GM21447 (cell line): ENCODE results near the gene MRPS10.
"Not testable (repeated sequence)": the region's sequence is repeated elsewhere in the genome, so short reads cannot be mapped to it uniquely, and the experiment has no call there.

Source experiments
- ATAC-seq: cut with Tn5 transposase; IDR thresholded peaks from one replicate; pipeline ENCODE4 v1.9.1; 2021; ENCODE audit not compliant: unreplicated experiment

Gene MRPS10

DNA sequence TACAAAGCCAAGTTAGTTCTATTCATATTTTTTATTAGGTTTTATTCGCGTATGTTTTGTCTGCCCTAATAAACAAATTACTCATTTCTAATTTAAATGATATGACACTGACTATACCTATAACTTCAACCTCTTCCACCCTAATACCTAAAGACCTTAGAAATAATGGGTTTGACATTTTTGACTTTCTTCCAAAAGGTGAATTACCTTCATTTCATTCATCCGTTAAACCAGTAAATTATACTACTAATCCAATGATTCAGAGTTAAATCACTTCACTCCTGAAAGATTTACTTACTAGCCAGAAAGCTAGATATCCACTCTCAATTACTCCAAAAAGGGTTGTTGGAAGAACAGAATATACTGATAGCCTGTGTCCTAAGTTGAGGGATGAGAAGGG, 5.2 kb downstream of the MRPS10 start:
- no peak for ATAC-seq

DNA sequence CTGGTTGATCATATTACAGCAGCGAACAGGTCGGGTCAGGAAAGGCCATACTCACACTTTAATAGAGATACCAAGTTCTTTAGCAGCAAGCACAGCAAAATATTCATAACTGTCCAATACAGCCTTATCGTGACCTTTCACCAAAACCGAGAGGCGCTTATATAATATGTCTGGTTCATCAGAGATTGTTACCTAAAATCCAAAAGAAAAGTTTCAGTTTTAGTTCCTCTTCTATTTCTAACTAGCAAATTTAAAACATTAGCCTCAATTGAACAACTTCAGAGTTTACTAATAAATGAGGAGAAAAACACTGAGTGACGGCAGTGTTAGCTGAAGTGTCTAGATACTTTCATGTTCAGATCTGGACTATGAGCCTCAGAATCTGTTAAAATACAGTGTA, 5.9 kb downstream of the MRPS10 start:
- no peak for ATAC-seq

DNA sequence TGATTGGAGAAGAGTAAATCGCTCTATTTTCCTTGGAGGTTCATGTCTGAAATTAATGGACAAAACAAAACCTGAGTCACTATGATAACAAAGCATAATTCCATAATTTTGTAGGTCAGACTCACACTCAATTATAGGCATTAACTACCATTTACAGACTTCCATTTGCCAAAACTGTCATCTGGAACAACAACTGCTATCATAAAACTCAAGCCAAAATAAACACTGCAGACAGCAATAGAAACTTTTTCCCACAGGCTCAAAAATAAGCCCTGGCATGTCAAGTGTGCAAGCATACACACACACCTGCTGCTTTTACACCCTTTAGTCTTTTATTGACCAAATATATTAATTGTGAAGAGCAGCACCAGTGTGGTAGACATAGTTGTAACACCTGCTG, 7.1 kb downstream of the MRPS10 start:
- no peak for ATAC-seq

DNA sequence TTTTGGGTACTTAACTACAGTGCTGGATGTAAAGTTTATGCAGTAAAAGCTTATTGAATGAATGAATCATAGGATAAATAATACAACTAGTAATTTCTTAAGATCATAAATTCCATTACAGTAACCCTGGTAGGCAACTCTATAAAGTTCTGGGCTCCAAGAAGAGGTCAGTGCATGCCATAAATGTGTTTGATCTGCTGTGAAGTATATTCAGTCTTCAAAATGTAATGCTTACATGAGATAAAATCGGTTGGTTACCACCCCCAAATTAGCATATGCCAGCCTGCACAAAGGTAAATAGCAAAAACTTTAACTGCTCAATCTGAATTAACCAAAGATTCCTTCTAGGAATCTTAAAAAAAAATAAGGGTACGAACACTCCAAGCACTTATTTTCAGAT, 10.1 kb downstream of the MRPS10 start:
- not testable (repeated sequence) for ATAC-seq

DNA sequence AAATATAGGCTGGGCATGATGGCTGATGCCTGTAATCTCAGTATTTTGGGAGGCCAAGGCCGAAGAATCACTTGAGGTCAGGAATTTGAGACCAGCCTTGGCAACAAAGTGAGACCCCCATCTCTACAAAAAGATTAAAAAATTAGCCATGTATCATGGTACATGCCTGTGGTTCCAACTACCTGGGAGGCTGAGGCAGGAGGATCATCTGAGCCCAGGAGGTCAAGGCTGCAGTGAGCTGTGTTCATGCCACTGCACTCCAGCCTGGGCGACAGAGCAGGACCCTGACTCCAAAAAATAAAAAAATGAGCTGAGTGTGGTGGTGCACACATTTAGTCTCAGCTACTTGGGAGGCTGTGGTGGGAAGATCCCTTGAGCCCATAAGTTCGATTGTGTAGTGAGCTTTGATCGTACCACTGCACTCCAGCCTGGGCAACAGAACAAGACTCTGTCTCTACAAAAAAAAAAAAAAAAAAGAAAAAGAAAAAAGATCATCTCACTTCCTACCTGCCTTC, 12.8 kb downstream of the MRPS10 start:
- ATAC-seq: no peak

DNA sequence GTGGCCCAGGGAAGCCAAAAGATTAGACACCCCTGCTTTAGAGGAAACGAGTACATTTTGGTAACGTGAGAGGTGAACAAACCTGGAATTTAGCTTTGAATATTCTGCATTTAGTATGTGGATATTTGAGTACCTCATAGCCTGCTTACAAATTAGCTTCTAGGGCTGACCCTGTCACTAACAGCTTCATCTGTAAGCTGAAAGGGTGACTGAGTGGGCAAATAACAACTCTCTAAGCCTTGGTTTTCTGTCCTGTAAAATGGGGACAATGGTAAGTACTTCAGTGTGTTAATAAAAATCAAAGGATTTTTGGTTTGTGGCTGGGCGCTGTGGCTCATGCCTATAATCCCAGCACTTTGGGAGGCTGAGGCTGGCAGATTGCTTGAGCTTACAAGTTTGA, 14.5 kb downstream of the MRPS10 start:
- no peak for ATAC-seq

DNA sequence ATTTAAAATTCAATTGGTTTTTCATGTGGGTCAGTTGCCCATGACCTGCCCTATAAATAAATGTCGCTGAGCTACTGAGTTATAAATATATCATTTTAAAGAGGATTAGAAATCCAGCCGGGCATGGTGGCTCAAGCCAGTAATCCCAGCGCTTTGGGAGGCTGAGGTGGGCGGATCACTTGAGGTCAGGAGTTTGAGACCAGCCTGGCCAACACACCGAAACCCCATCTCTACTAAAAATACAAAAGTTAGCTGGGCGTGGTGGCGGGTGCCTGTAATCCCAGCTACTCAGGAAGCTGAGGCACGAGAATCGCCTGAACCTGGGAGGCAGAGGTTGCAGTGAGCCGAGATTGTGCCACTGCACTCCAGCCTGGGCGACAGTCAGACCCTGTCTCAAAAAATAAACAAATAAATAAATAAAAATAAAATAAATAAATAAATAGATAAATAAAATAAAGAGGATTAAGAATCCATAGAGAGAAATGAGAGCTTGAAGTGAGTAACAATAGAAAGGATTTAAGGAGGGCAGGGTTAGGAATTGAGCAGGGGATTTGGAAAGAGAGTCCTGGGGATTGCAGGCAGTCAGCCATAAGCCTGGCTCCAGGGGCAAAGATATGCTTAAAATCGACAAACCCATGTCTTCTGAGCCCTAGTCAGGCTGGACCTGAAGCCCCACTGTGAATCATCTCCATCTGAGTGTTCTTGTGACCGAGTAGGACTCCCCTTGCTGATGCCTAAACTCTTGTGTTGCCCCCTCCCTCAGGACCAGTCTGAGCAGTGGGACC, 15.3 kb downstream of the MRPS10 start:
- not testable (repeated sequence) for ATAC-seq

DNA sequence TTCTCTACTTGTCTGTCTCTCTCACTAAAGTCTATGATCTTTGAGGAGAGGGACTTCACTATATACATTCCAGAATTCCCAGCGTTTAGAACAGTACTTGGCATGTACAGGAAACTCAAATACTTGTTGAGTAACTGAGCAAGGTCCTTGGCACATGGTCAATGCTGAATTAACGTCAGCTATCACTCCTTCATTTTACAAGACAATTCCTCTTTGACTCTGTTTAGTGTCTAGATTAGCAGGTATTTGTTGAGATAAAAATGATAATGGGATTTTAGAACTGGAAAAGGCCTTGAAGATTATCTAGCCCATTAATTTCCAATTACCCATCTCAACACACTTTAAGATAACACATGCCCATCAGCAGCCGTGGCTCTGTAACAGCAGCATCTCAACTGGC, 16.3 kb downstream of the MRPS10 start:
- ATAC-seq: no peak

DNA sequence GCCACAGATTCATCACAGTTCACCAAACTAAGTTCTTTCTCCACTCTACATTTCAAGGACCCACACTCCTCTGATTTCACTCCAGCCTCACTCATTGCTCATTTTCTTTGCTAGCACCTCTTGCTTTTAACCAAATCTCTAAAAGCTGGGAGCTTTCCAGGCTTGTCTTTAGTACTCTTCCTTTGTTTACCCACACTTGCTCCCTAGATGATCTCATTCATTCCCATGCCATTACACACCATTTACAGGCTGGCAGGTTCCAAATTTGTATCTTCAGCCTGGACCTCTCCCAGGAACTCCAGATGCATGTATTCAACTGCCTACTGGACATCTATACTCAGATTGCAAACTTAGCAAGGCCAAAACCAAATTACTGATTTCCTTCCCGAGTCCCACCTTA, 17.6 kb downstream of the MRPS10 start:
- no peak for ATAC-seq

DNA sequence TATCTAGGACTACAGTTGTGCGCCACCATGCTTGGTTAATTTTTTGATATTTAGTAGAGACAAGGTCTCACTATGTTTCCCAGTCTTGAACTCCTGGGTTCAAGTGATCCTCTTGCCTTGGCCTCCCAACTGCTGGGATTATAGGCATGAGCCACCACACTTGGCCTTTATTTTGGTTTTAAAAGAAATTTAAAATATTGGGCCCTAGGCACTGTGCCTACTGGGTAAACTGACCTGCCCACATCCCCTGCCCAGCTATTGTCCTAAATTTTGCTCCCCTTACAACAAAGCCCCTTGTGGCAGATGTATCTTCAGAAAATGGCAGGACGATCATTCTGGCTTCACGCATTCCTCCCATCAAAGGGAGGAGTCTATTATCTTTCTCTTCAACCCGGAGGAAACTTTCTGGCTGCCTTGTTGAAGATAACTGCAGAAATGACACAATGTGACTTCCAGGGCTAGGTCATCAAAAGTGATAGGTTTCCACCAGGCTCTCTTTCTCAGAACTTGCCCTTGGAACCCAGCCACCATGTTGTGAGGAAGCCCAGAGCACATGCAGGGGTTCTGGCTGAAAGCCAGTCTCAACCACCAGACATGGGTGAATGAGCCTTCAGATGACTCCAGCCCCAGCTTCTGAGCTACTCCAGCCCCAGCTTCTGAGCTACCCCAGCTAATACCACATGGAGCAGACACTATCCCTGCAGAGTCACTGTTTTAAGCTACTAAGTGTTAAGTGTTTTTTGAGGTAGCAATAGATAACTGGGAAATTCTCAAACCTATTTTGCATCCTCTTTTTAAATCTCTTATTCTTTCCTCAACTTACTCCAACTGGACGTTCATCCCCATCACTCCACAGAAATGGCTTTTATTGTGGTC, 18.3 kb downstream of the MRPS10 start:
- ATAC-seq: no peak

DNA sequence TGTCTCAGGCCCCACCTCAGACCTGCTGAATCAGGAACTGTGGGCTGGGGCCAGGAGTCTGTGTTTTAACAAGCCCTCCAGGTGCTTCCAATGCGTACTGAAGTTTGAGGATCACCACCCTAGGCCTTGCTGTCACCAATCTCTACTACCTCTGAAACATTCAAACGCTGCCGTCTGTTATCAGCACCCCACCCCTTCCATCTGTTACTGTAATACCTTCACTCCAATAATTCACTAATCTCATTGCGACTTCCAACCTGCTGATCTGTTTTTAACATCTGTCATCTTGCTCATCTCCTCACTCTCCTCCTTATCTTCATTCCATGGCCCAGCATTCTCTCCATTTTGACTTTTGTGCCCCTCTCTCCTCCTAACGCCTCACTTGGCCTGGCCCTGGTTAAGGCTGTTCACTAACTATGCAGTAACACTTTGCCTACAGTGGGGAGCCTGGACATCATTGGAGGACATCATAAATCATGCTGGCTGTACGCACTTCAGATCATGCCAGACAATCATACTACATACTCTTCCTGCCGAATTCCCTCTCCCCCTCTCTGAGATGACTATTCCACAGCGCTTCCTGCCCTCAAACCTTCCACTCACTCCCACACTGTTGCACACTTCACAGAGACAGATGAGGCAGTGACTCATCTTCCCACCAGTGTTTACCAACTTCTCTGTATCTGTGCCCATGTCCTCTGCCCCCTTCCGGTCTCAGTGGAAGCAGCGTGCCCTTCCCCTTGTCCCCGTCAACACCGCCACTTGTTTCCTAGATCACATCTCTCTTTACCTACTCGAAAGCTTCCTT, 19.9 kb downstream of the MRPS10 start:
- no peak for ATAC-seq

DNA sequence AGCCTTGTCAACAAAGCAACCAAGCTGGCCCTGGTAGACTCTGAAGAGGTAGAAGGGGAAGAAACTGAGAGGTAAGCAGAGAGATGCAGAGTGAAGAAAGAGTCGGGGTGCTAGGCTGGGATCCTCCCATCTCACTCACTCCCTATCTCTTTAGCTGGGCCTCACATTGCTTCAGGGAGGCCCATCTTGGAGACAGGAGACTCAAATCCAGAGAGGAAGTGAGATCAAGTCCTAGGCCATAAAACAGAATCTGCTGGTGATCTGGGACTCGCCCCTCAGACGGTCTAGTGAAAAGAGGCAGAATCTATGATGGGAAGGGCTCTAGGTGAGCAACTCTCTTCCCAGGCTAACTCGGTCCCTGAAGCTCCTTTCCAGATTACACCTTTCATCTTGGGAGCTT, 22.2 kb downstream of the MRPS10 start:
- no peak for ATAC-seq

DNA sequence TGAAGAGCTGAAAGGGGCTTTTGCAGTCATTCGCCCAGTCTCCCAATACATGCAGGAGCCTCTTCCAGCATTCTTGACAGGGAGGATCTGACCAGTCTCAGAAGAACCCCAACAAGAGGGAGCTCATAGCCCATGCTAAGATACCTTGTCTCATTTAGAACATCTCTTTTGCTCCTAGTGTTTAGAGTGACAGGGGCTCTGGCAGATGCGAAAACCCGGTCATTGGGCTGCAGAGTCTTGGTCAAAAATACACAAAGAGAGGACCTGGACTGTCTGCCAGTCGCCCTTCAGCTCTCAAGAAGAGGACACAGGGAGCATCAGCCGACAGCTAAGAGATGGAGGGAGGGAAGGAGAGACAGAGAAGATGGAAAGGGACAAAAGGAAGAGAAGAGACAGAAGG, 23.6 kb downstream of the MRPS10 start:
- ATAC-seq: no peak

DNA sequence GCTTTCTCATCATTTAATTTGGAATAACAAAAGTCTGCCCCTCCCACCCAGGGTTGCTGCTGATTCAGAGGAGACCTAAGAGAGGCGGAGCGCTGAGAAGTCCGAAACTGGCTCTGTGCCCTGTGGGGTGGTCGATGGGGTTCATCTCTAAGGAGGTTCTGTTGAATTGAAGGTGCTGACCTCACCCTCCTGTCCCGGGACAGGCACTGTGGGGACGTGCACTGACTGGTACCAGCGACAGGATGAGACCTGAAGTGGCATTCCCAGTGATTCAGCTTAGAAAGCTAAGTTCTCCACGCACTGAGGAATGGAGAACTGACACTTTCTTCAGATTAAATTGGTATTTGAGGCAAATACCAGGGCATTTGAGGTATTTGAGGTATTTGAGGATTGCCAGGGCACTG, 24.2 kb downstream of the MRPS10 start:
- no peak for ATAC-seq

DNA sequence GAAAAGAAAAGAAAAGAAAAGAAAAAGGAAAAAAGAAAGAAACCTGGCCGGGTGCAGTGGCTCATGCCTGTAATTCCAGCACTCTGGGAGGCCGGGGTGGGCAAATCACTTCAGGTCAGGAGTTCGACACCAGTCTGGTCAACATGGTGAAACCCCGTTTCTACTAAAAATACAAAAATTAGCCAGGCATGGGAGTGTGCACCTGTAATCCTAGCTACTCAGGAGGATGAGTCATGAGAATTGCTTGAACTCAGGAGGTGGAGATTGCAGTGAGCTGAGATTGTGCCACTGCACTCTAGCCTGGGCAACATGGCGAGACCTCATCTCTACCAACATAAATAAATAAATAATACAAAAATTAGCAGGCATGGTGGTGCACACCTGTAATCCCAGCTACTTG, 25.3 kb downstream of the MRPS10 start:
- not testable (repeated sequence) for ATAC-seq

DNA sequence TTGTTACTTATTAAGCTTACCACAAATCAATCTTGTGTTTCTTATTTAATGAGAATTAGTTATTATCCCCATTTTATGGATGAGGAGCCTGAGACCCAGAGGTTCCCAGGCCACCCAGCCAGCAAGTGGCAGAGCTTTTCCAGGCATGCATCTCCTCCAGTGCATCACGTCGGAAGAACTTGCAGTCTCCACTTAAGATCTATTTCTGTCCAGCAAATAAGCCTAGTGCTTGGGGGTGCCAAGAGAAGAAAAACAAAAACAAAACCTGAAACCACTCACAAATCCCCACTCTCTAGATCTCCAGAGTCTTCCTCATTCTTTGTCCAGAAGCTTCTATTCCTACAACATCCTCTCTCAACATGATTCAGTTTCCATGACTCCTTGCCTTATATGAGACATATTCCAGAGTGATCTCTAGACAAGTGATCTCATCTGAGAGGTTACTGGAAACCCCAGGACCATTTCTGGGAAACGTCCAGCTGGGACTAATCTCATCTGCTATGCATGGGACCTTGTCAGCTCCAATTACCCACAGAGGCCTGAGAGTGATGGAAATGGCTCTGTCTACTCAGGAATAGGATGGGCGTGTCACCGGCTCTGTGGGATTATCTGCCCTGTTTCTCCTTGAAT, 27.0 kb downstream of the MRPS10 start:
- ATAC-seq: no peak

DNA sequence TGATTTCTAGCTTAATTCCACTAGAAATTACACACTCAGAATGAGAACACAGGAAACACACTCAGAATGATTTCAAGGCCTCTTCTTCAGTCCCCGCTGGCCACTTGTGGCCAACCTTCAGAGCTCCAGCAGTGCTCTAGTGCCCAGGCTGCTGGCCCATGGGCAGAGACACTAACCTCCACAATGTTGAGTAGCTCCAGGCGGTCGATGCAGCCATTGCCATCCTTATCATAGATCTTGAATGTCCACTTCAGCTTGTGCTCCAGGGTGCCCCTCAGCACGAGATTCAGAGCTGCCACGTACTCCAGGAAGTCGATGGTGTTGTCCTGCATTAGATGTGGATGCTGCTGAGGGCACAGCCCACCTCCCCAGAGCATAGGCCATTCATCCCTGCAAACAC, 29.3 kb downstream of the MRPS10 start:
- no peak for ATAC-seq

DNA sequence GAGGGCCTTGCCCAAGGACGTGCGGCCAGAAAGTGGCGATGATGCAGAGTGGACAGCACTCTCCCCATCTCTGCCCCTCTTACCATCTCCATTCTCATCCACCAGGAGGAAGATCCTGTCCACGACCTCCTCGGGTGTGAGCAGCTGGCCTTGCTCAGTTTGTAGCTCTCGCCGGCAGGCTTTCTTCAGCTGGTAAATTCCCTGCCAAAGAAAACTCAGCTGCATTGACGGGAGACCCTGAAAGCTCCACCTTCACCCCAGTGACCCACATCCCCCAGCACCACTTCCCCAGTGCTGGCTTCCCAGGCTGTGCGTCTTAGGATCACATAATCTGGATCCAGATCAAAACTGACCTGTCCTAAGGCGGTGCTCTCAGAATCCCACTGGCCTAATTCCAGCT, 32.1 kb downstream of the MRPS10 start:
- ATAC-seq: no peak

DNA sequence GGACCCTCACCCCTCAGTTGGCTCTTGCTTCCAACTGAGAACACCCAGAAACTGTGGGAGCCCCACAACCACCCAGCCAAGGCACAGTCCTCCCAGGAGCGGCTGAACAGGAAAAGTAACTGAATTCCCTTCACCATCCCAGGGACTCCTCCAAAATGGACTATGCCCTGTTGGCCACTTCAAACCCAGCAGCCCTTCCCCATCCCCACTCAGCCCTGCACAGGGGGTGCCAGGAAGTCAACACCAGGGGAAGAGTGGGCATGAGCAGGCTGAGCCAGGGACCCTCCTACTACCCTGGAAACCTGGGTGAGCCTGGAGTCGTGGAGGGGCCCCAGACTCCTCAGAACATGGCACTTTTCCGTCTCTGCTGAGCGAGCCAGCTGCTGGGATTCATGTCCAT, 33.2 kb downstream of the MRPS10 start:
- no peak for ATAC-seq

DNA sequence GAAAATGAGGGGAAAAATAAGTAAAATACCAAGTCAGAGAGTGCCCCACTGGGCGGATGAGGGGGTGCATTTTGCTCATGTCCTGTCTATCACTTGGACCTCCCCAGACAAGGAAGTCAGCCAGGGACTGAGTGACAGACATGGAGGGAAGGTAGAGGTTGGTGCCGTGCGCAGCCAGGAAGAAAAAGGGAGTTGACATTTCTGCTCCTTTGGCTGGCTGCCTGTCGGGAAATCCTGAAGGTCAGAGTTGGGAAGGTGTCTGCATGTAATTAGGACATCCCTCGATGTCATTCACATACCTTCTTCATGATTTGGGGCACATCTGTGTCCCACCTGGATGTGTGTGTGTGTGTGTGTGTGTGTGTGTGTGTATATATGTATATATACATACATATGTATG, 35.6 kb downstream of the MRPS10 start:
- ATAC-seq: no peak

DNA sequence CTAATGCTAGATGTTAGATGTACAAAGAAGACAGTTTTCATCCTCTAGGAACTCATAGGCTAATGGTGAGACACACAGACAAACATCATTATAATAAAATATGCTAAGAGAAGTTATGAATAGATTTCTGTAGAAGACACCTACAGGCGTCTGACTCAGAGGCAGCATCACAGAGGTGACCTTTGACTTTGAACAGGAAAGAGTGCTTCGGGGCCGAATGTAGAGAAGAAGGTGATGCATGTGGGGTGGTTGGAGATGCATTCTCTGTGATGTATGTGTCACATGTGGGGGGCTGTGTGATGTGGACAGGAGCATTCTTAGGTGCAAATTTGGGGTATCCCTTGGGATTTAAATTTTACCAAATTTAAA, 37.7 kb downstream of the MRPS10 start:
- no peak for ATAC-seq
